Suprapubic skin (tissue), 4 donors: ENCODE results near the gene UHMK1. TPM values are rescaled to one million over a fixed set of nuclear protein-coding genes. Genes with fewer than 3 reads are reported as not detected.

ENCODE experiments used
- DNase-seq, 2 donors: peaks; one replicate each; pipeline ENCODE4 v3.0.0-alpha.2; 2019; ENCODE audit warnings: low spot score in 2 of 2
- H3K27ac ChIP-seq: fragments of 200-600 bp; sonication (generic); one replicate; pipeline ENCODE4 v1.5.1; 2019
- H3K27me3 ChIP-seq: fragments of 200-600 bp; sonication (generic); one replicate; pipeline ENCODE4 v1.5.1; 2019
- H3K36me3 ChIP-seq: fragments of 200-600 bp; sonication (generic); one replicate; pipeline ENCODE4 v1.5.1; 2019
- H3K4me1 ChIP-seq: fragments of 200-600 bp; sonication (generic); one replicate; pipeline ENCODE4 v1.5.1; 2019
- H3K4me3 ChIP-seq: fragments of 200-600 bp; sonication (generic); one replicate; pipeline ENCODE4 v1.5.1; 2019; ENCODE audit warnings: mild to moderate bottlenecking
- H3K9me3 ChIP-seq: fragments of 200-600 bp; sonication (generic); one replicate; pipeline ENCODE4 v1.5.1; 2019
- EP300 ChIP-seq: sonication (generic); formaldehyde crosslinking; IDR thresholded peaks from one replicate; pipeline ENCODE4 v1.6.1; 2017; ENCODE audit warnings: antibody characterized with exemption
- POLR2A ChIP-seq, 2 donors: fragments of 450-650 bp; IDR thresholded peaks; one replicate each; pipeline ENCODE4 v1.6.1; 2017; ENCODE audit warnings: antibody characterized with exemption in 2 of 2, mild to moderate bottlenecking in 2 of 2, moderate library complexity in 2 of 2
- POLR2AphosphoS5 ChIP-seq, 3 donors: sonication (generic); formaldehyde crosslinking; IDR thresholded peaks; one replicate each; pipeline ENCODE4 v1.6.1; 2017; ENCODE audit warnings: antibody characterized with exemption in 3 of 3
- WGBS: methylation state at CpG from one replicate; pipeline ENCODE4 v1.1.5; 2018; 5-methylcytosine and 5-hydroxymethylcytosine counted together
- total RNA-seq, 4 donors: library from RNA; depleted of rRNA; stranded (reverse); fragments of >200 nt; gene quantifications; one replicate each; pipeline ENCODE4 v1.1.0, GENCODE V29; 2016
- TF ChIP-seq, protein P1 (sequence below), 2 donors: fragments of 200-600 bp in 1 of 2; fragments of 450-650 bp in 1 of 2; sonication (generic) in 1 of 2; IDR thresholded peaks; one replicate each; pipeline ENCODE4 v1.5.1; 2016 to 2019; ENCODE audit warnings: antibody characterized with exemption in 2 of 2, mild to moderate bottlenecking in 1 of 2, moderate library complexity in 1 of 2

UHMK1 gene
- total RNA-seq, 4 donors from 2014 or later, result 23.6 to 39.0 (median 31.9) TPM

DNA sequence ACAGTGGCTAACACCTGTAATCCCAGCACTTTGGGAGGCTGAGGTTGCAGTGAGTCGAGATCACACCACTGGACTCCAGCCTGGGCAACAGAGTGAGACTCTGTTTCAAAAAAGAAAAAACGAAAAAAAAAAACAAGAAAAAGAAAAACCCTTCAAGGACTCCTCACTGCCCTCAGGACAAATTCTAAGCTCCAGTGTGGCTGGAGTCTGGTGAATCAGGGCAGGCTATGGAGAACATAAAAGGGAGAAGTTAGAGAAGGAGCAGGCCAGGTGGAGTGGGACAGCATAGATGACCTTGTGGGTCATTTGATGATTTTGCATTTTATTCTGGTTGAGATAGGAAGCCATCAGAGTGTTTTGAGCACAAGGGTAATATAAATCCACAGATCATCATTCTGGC, 51.4 kb downstream of the UHMK1 start:
- TF ChIP-seq EP300 (no peak), POLR2AphosphoS5 (IDR thresholded peaks at IDR 0.05) (no peak), POLR2A (IDR thresholded peaks at IDR 0.05) (no peak)
- TF ChIP-seq, protein P1, sequence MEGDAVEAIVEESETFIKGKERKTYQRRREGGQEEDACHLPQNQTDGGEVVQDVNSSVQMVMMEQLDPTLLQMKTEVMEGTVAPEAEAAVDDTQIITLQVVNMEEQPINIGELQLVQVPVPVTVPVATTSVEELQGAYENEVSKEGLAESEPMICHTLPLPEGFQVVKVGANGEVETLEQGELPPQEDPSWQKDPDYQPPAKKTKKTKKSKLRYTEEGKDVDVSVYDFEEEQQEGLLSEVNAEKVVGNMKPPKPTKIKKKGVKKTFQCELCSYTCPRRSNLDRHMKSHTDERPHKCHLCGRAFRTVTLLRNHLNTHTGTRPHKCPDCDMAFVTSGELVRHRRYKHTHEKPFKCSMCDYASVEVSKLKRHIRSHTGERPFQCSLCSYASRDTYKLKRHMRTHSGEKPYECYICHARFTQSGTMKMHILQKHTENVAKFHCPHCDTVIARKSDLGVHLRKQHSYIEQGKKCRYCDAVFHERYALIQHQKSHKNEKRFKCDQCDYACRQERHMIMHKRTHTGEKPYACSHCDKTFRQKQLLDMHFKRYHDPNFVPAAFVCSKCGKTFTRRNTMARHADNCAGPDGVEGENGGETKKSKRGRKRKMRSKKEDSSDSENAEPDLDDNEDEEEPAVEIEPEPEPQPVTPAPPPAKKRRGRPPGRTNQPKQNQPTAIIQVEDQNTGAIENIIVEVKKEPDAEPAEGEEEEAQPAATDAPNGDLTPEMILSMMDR (IDR thresholded peaks at IDR 0.05), result no peak
- Histone ChIP-seq H3K36me3 (no peaks in the 10 kb centered on the region), H3K9me3 (no peaks in the 10 kb centered on the region), H3K4me1 (peaks cover 33% of the 10 kb centered on the region), H3K27ac (peak overlapping the region; percentile 88), H3K27me3 (no peaks in the 10 kb centered on the region), H3K4me3 (no peak overlapping the region)
- no peak for DNase-seq
- WGBS, result 56% methylated on average over 2 of the region's 2 CpGs

DNA sequence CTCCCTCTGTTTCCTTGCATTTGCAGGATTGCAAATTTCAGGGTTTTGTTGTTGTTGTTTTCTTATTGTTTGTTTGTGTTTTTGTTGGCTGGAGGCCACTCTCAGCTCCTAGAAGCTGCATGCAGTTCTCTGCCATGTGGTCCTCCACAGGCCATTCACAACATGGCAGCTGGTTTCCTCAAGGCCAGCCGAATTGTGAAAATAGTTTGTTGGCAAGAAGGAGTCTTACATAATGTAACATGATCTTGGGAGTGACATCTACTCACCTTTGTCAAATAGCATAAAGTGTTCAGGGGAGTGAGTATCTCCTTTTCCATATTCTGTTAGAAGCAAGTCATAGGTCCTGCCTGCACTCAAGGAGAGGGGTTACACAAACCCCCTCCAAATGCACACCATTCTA, 53.3 kb downstream of the UHMK1 start:
- no peak for TF ChIP-seq EP300
- TF ChIP-seq POLR2AphosphoS5 (IDR thresholded peaks at IDR 0.05), result no peak
- TF ChIP-seq, protein P1 (IDR thresholded peaks at IDR 0.05), result no peak
- no peak for TF ChIP-seq POLR2A (IDR thresholded peaks at IDR 0.05)
- Histone ChIP-seq H3K4me3 (no peak overlapping the region), H3K27me3 (no peaks in the 10 kb centered on the region), H3K27ac (no peak overlapping the region), H3K9me3 (no peaks in the 10 kb centered on the region), H3K36me3 (no peaks in the 10 kb centered on the region), H3K4me1 (peaks cover 37% of the 10 kb centered on the region)
- no peak for DNase-seq
- WGBS, result 39% methylated on average over 1 of the region's 1 CpG

DNA sequence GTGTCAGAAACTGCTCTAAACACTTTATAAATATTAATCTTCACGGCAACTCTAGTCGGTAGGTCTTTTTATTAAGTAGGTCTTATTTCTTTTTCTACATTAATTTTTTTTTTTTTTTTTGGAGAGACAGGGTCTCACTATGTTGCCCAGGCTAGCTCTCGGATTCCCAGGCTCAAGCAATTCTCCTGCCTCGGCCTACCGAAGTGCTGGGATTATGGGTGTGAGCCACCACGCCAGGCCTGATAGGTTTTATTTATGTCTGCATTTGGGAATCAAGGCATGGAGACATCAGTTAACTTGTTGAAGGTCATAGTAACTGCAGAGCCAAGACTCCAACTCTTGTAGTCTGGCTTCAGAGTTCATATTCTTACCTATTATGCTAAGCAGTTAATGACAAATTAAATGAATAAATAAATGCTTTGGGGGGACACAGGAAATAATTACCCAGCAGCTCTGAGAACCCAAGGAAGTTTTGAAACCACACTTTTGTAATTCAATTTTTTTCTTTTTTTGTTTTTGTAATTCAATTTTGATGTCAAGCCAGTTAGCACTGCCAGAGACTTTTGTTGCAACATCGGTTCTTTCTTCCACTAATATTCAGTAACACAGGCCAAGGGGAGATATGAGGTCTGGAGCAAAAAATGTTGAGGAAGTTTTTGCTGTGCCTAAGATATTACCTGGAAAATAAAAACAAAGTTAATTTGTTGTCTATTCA, 54.5 kb downstream of the UHMK1 start:
- DNase-seq, result peak in 1 of 2 donors; percentile 57
- 55% methylated on average over 7 of the region's 7 CpGs for WGBS
- no peaks in the 10 kb centered on the region for H3K36me3 ChIP-seq
- TF ChIP-seq EP300 (no peak), POLR2A (IDR thresholded peaks at IDR 0.05) (no peak), POLR2AphosphoS5 (IDR thresholded peaks at IDR 0.05) (no peak)
- TF ChIP-seq, protein P1 (IDR thresholded peaks at IDR 0.05), result no peak
- no peaks in the 10 kb centered on the region for H3K27me3 ChIP-seq
- H3K4me1 ChIP-seq, result peaks cover 37% of the 10 kb centered on the region
- no peak overlapping the region for H3K4me3 ChIP-seq
- H3K27ac ChIP-seq, result peak overlapping the region; percentile 80
- H3K9me3 ChIP-seq, result no peaks in the 10 kb centered on the region

DNA sequence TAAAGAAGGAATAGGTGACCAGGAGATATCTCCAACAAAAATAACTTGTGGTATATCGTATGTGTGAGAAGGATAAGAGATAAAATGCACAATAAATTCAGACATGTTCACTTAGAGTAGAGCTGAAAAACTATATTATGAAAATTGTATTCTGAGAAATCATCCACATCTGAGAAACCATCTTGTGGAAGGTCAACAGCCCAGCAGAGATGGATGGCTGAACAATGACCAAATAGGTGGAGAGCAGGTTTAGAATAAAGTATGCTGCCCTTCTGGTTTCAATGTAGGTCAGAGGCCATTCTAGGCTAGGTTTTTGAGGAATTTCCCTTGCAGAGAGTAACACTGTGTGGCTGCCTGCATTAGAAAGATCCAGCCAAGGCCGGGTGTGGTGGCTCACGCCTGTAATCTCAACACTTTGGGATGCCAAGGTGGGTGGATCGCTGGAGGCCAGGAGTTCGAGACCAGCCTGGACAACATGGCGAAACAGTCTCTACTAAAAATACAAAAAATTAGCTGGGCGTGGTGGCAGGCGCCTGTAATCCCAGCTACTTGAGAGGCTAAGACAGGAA, 55.1 kb downstream of the UHMK1 start:
- peaks cover 34% of the 10 kb centered on the region for H3K4me1 ChIP-seq
- DNase-seq, result peak in 1 of 2 donors; percentile 60
- H3K4me3 ChIP-seq, result no peak overlapping the region
- WGBS, result 80% methylated on average over 8 of the region's 8 CpGs
- no peaks in the 10 kb centered on the region for H3K36me3 ChIP-seq
- H3K27ac ChIP-seq, result peak overlapping the region; percentile 79
- no peak for TF ChIP-seq EP300
- TF ChIP-seq, protein P1 (IDR thresholded peaks at IDR 0.05), result no peak
- TF ChIP-seq POLR2A (IDR thresholded peaks at IDR 0.05), result no peak
- TF ChIP-seq POLR2AphosphoS5 (IDR thresholded peaks at IDR 0.05), result no peak
- no peaks in the 10 kb centered on the region for H3K27me3 ChIP-seq
- no peaks in the 10 kb centered on the region for H3K9me3 ChIP-seq

DNA sequence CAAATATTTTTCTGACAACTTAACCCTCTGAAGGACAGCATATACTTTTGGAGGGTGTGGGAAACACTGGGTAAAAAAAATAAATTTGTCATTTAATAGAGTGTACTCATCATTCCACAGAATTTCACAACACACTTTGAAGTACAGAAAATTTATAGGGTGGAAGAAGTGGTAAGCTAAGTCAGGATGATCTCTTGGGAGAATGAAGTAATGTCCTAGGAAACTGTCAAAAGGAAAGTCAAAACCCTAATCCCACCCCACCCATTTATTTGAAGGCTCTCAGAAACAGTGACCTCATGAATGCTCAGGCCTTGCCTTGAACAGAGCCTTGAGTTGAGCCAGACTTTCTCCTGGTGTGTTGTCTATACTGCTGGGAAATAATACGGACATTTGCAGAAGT, 56.6 kb downstream of the UHMK1 start:
- 75% methylated on average over 1 of the region's 1 CpG for WGBS
- peak in 1 of 2 donors; percentile 56 for DNase-seq
- TF ChIP-seq, protein P1 (IDR thresholded peaks at IDR 0.05), result no peak
- no peak for TF ChIP-seq EP300
- no peak for TF ChIP-seq POLR2A (IDR thresholded peaks at IDR 0.05)
- TF ChIP-seq POLR2AphosphoS5 (IDR thresholded peaks at IDR 0.05), result no peak
- Histone ChIP-seq H3K36me3 (no peaks in the 10 kb centered on the region), H3K4me1 (peaks cover 21% of the 10 kb centered on the region), H3K27me3 (no peaks in the 10 kb centered on the region), H3K4me3 (no peak overlapping the region), H3K27ac (peak overlapping the region; percentile 79), H3K9me3 (no peaks in the 10 kb centered on the region)
